ENCODE results near the gene BRF1.

The BRF1 gene

DNA sequence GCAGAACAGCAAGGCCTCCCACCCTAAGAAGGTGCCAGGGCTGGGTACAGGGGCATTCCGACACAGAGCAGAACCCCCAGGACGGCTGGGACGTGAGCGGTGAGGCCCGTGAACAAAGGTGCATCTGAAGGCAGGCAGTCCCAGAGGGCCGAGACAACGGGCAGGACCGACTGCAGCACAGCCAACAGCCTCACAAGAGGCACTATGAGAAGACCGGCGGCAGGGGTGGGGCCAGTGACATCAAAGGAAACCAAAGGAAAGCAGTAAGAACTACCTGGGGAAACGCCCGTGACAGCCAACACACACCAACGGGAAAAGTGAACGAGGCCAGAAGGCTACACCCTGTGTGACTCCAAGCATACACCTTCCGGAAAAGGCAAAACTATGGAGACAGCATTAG, 43.3 kb downstream of the BRF1 start:
- no peak for DNase-seq

- DNase-seq, result no peak
Measured at GRCh38 chr14:105256292-105256960, 44.4 kb downstream of the BRF1 start.

DNA sequence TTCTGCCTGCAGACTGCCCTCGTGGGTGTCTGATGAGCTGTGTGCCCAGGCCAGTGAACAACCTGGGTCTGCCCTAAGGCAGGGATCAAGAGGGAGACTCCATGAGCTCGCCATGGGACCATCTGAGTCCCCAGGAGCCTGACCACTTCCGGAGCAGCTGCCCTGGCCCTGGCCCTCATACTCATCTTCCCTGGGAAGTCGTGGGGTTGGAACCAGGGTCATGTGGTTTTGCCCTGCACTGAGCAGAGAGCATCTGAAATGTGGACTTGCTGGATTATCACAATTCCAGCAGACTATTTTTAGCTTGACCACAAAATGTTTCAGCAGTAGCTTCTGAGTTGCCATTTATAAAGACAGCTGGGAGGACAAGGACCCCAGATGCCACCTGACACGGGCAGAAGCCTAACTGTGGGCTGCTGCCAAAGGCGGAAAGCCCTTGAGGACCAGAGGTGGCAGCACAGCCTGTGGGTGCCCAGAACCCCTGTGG, 45.7 kb downstream of the BRF1 start:
- DNase-seq, result no peak

DNA sequence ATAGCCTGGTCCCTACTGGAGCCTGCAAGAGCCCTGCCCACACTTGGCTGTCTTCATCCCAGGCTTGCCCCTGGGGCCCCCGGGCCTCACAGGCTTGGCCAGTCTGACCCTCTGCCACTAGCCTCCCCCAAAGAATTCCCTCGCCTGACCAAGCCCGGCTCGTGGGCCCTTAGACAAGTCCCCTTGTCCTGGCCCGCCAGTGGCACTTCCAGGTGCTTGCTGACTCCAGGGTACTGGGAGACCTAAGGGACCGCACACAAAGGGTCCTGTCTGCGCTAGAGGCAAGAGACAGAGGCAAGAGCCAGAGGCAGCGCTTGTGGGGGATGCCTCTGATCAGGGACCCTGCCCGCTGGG, 47.5 kb downstream of the BRF1 start:
- DNase-seq, result no peak

GRCh38 chr14:105252552-105253328, 48.1 kb downstream of the BRF1 start:
- DNase-seq, result no peak

- no peak for DNase-seq
Measured at GRCh38 chr14:105251920-105252319, 48.9 kb downstream of the BRF1 start.

GRCh38 chr14:105250986-105251385, 49.8 kb downstream of the BRF1 start:
- no peak for DNase-seq

GRCh38 chr14:105250008-105250366, 50.8 kb downstream of the BRF1 start:
- no peak for DNase-seq

- DNase-seq, result peak; percentile 60
Measured at GRCh38 chr14:105249182-105250007, 51.4 kb downstream of the BRF1 start.

DNA sequence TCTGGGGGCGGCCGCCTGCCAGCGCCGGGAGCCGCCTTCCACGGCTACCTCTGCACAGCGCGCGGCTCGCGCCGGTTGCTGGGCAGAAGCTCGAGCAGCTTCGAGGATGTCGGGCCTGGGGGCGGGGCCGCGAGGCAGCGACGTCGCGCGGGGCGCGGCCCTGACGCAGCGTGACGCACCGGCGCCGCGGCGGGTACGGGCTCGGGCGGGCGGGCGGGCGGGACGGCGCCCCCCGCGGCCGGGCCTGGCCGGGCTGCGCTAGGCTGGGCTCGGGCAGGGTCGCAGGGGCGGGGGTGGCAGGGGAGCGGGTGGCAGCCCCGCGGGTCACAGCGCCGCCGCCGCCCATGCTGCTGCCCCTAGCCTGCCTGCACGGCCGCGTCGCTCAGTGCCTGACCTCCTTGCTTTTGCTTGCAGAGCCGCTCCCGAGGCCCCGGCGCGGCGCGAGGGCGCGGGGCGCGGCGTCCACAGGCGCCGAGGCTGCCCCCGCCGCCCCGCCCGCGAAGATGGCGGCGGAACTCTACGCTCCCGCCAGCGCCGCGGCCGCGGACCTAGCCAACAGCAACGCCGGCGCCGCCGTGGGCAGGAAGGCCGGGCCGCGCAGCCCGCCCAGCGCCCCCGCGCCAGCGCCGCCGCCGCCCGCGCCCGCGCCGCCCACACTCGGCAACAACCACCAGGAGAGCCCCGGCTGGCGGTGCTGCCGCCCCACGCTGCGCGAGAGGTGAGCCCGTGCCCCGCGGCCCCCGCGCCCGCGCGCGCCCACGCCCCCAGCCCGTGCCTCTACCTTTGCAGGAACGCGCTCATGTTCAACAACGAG, 52.2 kb downstream of the BRF1 start, which contains the start of gene BTBD6:
BTBD6 (plus strand) TSS at position 166 of the 814 bp plus-strand sequence; CDS start at position 345, 179 bp downstream.
- DNase-seq, result no peak

GRCh38 chr14:105247715-105248367, 53.0 kb downstream of the BRF1 start:
- peak; percentile 89 for DNase-seq

DNA sequence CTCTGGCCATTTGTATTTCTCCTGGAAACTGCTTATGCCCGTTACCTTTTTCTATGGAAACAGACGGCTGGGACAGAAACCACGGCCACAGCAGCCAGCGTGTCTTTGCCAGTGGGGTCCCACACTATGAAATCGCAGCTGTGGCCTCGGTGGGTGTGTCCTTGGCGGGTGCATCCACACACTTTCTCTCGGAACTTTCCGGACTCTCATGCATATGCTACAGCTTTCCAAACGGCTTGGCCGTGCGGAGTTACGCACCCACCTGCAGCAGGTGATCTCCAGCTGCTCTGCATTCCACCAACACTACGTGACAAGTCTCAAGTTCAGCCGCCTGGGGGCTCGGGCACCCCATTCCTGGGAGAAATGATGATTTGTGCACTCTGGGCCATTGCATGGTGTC, 53.8 kb downstream of the BRF1 start:
- no peak for DNase-seq

DNA sequence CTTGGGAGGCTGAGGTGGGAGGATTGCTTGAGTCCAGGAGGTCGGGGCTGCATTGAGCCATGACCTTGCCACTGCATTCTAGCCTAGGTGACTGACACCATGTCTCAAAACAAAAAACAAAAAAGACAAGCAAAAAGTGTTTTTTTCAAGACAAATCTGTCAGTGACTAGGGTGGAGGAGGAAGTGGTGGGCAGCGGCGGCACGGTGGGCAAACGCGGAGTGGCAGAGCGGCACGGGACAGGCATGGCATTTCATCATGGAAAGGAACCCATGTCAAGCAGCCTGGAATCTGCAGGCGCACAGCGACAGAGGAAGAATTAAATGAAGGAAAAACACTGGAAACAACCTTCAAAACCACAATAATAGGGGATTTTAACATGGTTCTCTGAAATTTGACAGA, 56.5 kb downstream of the BRF1 start:
- DNase-seq, result no peak

- no peak for DNase-seq
Measured at GRCh38 chr14:105241641-105242040, 59.2 kb downstream of the BRF1 start.

GRCh38 chr14:105240811-105241576, 59.8 kb downstream of the BRF1 start:
- DNase-seq, result no peak

GRCh38 chr14:105229099-105229655, 71.6 kb downstream of the BRF1 start:
- no peak for DNase-seq

- no peak for DNase-seq
Measured at GRCh38 chr14:105228562-105228961, 72.2 kb downstream of the BRF1 start.

DNA sequence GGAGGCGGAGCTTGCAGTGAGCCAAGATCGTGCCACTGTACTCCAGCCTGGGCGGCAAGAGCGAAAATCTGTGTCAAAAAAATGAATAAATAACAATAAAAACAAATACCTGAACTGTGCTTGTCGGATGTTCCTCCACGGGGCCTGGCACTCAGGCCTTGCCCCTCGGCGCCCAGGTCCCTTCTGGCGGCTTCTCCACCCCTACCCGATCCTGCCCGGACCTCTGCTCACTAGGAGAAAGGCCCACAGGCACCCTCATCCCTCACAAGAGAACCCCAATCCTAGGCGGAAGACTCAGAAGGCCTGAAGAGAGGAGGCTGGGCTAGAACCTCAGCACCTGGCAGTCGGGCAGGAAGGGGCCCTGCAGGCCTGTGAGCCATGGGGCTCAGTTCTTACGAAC, 73.5 kb downstream of the BRF1 start:
- DNase-seq, result no peak

- DNase-seq, result no peak
Measured at GRCh38 chr14:105226198-105226597, 74.6 kb downstream of the BRF1 start.

DNA sequence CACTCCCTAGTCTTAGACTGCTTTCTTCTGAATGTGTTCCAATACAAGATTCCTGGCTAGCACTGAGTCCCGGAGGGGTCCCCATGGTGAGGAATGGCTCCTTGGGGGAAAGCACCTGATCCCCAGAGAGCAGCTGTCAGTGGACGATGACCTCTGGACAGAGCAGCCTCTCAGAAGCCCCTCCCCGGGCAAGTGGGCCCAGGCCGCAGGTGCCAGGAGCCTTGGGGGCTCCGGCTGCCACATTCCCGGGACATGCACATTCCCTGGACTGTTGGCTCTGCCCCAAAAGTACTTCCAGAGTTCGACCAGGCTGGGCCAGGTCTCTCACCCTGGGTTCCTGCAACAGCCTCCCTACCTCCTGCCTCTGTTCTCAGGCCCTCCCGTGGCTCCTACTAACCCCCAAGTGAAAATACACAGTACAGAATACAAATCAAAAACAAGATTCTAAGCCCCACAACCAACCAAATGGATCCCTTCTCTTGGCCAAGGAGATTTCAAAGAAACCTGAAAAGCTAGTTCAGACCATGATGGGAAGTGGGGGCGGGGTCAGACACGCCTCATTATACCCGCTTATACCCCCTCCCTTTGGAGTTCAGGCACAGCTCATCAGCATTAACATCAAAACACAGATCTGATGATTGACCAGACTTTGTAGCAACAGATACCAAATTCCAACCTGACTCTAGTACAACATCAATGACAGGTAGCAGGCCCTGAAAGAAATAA, 75.8 kb downstream of the BRF1 start:
- DNase-seq, result no peak
